ENCODE data around the gene C17orf78.

Gene C17orf78

GRCh38 chr17:37361543-37361942 is 14.2 kb upstream of the C17orf78 start:
- in situ Hi-C loops (cut with HindIII; ENCODE audit: low sequenced_read_pairs), result no loop called here
- H3K4me3 ChIP-seq (ENCODE audit: low read depth, low read length), result no peak overlapping the region
- TF ChIP-seq, protein P1, sequence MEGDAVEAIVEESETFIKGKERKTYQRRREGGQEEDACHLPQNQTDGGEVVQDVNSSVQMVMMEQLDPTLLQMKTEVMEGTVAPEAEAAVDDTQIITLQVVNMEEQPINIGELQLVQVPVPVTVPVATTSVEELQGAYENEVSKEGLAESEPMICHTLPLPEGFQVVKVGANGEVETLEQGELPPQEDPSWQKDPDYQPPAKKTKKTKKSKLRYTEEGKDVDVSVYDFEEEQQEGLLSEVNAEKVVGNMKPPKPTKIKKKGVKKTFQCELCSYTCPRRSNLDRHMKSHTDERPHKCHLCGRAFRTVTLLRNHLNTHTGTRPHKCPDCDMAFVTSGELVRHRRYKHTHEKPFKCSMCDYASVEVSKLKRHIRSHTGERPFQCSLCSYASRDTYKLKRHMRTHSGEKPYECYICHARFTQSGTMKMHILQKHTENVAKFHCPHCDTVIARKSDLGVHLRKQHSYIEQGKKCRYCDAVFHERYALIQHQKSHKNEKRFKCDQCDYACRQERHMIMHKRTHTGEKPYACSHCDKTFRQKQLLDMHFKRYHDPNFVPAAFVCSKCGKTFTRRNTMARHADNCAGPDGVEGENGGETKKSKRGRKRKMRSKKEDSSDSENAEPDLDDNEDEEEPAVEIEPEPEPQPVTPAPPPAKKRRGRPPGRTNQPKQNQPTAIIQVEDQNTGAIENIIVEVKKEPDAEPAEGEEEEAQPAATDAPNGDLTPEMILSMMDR (IDR thresholded peaks at IDR 0.05; ENCODE audit: low read depth, low read length, missing control alignments), result no peak
- no peak for DNase-seq (ENCODE audit: low read depth)

- TF ChIP-seq, protein P1 (IDR thresholded peaks at IDR 0.05; ENCODE audit: low read depth, low read length, missing control alignments), result no peak
- in situ Hi-C loops (cut with HindIII; ENCODE audit: low sequenced_read_pairs), result no loop called here
- no peak for DNase-seq (ENCODE audit: low read depth)
- H3K4me3 ChIP-seq (ENCODE audit: low read depth, low read length), result no peak overlapping the region
Measured at GRCh38 chr17:37365589-37365988, 10.2 kb upstream of the C17orf78 start.

- TF ChIP-seq, protein P1 (IDR thresholded peaks at IDR 0.05; ENCODE audit: low read depth, low read length, missing control alignments), result no peak
- H3K4me3 ChIP-seq (ENCODE audit: low read depth, low read length), result no peak overlapping the region
- DNase-seq (ENCODE audit: low read depth), result no peak
- in situ Hi-C loops (cut with HindIII; ENCODE audit: low sequenced_read_pairs), result no loop called here
Measured at GRCh38 chr17:37368577-37368976, 7.2 kb upstream of the C17orf78 start.

- in situ Hi-C loops (cut with HindIII; ENCODE audit: low sequenced_read_pairs), result no loop called here
- DNase-seq (ENCODE audit: low read depth), result peak; percentile 84
- TF ChIP-seq, protein P1 (IDR thresholded peaks at IDR 0.05; ENCODE audit: low read depth, low read length, missing control alignments), result peak; percentile 100
- no peak overlapping the region for H3K4me3 ChIP-seq (ENCODE audit: low read depth, low read length)
Measured at GRCh38 chr17:37373530-37374159, 2.1 kb upstream of the C17orf78 start.

DNA sequence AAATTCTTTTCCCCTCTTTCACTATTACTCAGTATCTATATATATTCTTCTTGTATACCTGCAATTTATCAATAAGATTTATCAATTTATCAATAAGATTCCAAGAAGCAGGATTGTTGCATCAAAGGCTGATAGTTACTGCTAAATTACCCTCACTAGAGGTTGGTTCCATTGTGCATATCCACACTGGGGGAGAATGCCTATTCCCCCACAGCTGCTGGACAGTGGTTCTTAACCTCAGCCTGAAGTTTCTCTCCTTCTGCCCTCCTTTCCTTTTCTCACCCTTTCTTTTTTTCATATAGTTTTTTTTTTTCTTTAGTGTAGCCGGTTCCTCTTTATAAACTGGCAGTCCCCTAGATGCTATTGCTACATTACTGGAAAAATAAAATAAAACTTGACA is 6.3 kb downstream of the C17orf78 start:
- TF ChIP-seq, protein P1 (IDR thresholded peaks at IDR 0.05; ENCODE audit: low read depth, low read length, missing control alignments), result no peak
- in situ Hi-C loops (cut with HindIII; ENCODE audit: low sequenced_read_pairs), result no loop called here
- no peak overlapping the region for H3K4me3 ChIP-seq (ENCODE audit: low read depth, low read length)
- DNase-seq (ENCODE audit: low read depth), result no peak

GRCh38 chr17:37384560-37385149 is 8.9 kb downstream of the C17orf78 start:
- DNase-seq (ENCODE audit: low read depth), result no peak
- TF ChIP-seq, protein P1 (IDR thresholded peaks at IDR 0.05; ENCODE audit: low read depth, low read length, missing control alignments), result no peak
- no peak overlapping the region for H3K4me3 ChIP-seq (ENCODE audit: low read depth, low read length)
- in situ Hi-C loops (cut with HindIII; ENCODE audit: low sequenced_read_pairs), result no loop called here
